K562 (cell line): ENCODE data around the gene SLC4A2. TPM values are rescaled to one million over a fixed set of nuclear protein-coding genes. Genes with fewer than 3 reads are reported as not detected.

Source experiments
- FOXA1 ChIP-seq: fragments of 450-650 bp; IDR thresholded peaks from 2 replicates; pipeline ENCODE4 v1.6.1; 2016; ENCODE audit warnings: mild to moderate bottlenecking, borderline replicate concordance
- MED1 ChIP-seq: sonication (generic); formaldehyde crosslinking; IDR thresholded peaks from 2 replicates; pipeline ENCODE4 v1.8.1; 2023; ENCODE audit warnings: missing genetic modification reagents, borderline replicate concordance
- PHTF2 ChIP-seq: fragments of 250-450 bp; sonication (Bioruptor Pico); IDR thresholded peaks from 2 replicates; pipeline ENCODE4 v1.5.0; 2021; ENCODE audit warnings: mild to moderate bottlenecking
- RBM17 ChIP-seq: fragments of 200-400 bp; formaldehyde crosslinking; IDR thresholded peaks from 2 replicates; pipeline ENCODE4 v1.6.1; 2017; ENCODE audit warnings: low read depth, mild to moderate bottlenecking, low read length, borderline replicate concordance
- RCOR1 ChIP-seq, 2 experiments: IDR thresholded peaks; 2 replicates each; pipeline ENCODE4 v1.6.1; 2012; ENCODE audit warnings: low read depth in 2 of 2, low read length in 2 of 2, borderline replicate concordance in 1 of 2, improper control_type of control experiment in 1 of 2
- ZEB2 ChIP-seq: fragments of 450-650 bp; IDR thresholded peaks from 2 replicates; pipeline ENCODE4 v1.6.1; 2016
- ZNF224 ChIP-seq: sonication (generic); formaldehyde crosslinking; IDR thresholded peaks from 2 replicates; pipeline ENCODE4 v1.8.0; 2022; ENCODE audit warnings: mild to moderate bottlenecking, missing genetic modification reagents
- ZSCAN29 ChIP-seq: fragments of 450-650 bp; IDR thresholded peaks from 2 replicates; pipeline ENCODE4 v1.6.1; 2017
- polyA plus RNA-seq, 8 experiments: library from polyadenylated mRNA; depleted of rRNA in 4 of 8; stranded (reverse) in 5 of 8; unstranded in 3 of 8; fragments of >200 nt; fragmentation: Nextera tagmentation in 2 of 8; fragmentation: Illumina TruSeq in 1 of 8; extraction: Ambion mirVana in 2 of 8; extraction: Trizol in 1 of 8; gene quantifications; 2 replicates each; pipeline versions ENCODE4 v1.2.1 to v1.2.3, GENCODE V29; 2011 to 2014; ENCODE audit warnings: inconsistent platforms in 1 of 8, missing spikeins in 1 of 8
- total RNA-seq, 7 experiments: library from RNA; depleted of rRNA in 6 of 7; stranded (reverse); fragments of >200 nt in 6 of 7; fragmentation: Illumina TruSeq in 2 of 7; extraction: Trizol in 2 of 7; gene quantifications; 2 replicates each; pipeline versions ENCODE4 v1.2.1 to v1.2.3, GENCODE V29; 2011 to 2021; ENCODE audit warnings: low replicate concordance in 1 of 7
- TF ChIP-seq, protein P1 (sequence below): sonication (generic); formaldehyde crosslinking; IDR thresholded peaks from 2 replicates; pipeline ENCODE4 v1.8.0; 2022; ENCODE audit warnings: mild to moderate bottlenecking, missing genetic modification reagents, borderline replicate concordance
- TF ChIP-seq, protein P2 (sequence below): IDR thresholded peaks from 3 replicates; pipeline ENCODE4 v1.6.1; 2011; ENCODE audit warnings: borderline replicate concordance, mild to moderate bottlenecking, moderate library complexity; ENCODE audit not compliant: insufficient read length; ENCODE audit errors: extremely low read depth
- TF ChIP-seq, protein P3 (sequence below): fragments of 250-450 bp; sonication (Bioruptor Pico); IDR thresholded peaks from 2 replicates; pipeline ENCODE4 v1.8.0; 2021; ENCODE audit warnings: mild to moderate bottlenecking, moderate library complexity

SLC4A2 gene
- total and polyA plus RNA-seq, 9 of the 15 experiments (the other 6 are each of a cell fraction or from before 2014, with no cell fraction given) = 11.4 to 375 (median 130) TPM

DNA sequence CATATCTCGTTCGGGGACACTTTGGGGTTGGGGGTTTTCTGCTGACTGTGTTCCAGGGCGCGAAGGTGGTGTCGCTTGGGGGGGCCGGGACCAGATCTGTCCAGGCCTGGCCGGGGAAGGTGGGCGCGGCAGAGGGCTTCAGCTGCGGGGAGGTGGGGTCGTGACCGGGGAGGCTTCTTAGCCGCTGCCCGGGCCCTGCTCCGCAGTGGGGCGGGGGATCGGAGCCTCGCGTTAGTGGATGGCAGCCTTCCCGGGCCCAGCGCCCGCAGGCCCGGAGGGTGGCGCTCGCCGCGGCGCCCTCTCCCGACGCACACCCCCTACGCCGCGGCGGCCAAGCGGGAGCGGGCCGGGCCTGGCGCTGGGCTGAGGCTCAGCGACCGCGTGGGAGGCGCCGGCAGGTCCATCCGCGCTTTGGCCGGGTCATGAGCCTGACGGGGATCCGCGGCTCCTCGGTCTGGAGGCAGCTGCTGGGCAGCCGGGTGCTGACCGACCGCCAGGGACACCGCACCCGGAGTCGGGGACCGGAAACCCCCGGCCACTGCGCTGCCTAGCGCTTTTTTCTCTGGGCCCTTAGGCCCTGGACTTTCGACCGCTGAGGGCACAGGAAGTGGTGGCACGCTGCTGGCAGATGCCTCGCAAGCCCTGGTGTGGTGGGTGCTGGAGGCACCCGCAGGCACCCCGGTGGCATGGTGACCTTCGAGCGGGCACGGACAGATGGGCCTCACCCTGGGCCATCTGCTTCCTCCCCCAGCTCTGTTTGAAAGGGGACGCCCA lies 28.0 kb downstream of the SLC4A2 start (continued):
- TF ChIP-seq, protein P1, sequence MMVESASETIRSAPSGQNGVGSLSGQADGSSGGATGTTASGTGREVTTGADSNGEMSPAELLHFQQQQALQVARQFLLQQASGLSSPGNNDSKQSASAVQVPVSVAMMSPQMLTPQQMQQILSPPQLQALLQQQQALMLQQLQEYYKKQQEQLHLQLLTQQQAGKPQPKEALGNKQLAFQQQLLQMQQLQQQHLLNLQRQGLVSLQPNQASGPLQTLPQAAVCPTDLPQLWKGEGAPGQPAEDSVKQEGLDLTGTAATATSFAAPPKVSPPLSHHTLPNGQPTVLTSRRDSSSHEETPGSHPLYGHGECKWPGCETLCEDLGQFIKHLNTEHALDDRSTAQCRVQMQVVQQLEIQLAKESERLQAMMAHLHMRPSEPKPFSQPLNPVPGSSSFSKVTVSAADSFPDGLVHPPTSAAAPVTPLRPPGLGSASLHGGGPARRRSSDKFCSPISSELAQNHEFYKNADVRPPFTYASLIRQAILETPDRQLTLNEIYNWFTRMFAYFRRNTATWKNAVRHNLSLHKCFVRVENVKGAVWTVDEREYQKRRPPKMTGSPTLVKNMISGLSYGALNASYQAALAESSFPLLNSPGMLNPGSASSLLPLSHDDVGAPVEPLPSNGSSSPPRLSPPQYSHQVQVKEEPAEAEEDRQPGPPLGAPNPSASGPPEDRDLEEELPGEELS (CRISPR knock-in tag) = no peak
- TF ChIP-seq PHTF2 (CRISPR knock-in tag) (no peak), ZNF224 (CRISPR knock-in tag) (no peak), FOXA1 (no peak), ZEB2 (no peak), ZSCAN29 (no peak), MED1 (no peak), RBM17 (no peak), RCOR1 (IDR thresholded peaks at IDR 0.05; ENCODE audit: borderline replicate concordance in 1 of 2, low read depth in 2 of 2, low read length in 2 of 2) (peak in 1 of 2 experiments; percentile 44; a peak in 2 of 4 replicates)
- TF ChIP-seq, protein P2, sequence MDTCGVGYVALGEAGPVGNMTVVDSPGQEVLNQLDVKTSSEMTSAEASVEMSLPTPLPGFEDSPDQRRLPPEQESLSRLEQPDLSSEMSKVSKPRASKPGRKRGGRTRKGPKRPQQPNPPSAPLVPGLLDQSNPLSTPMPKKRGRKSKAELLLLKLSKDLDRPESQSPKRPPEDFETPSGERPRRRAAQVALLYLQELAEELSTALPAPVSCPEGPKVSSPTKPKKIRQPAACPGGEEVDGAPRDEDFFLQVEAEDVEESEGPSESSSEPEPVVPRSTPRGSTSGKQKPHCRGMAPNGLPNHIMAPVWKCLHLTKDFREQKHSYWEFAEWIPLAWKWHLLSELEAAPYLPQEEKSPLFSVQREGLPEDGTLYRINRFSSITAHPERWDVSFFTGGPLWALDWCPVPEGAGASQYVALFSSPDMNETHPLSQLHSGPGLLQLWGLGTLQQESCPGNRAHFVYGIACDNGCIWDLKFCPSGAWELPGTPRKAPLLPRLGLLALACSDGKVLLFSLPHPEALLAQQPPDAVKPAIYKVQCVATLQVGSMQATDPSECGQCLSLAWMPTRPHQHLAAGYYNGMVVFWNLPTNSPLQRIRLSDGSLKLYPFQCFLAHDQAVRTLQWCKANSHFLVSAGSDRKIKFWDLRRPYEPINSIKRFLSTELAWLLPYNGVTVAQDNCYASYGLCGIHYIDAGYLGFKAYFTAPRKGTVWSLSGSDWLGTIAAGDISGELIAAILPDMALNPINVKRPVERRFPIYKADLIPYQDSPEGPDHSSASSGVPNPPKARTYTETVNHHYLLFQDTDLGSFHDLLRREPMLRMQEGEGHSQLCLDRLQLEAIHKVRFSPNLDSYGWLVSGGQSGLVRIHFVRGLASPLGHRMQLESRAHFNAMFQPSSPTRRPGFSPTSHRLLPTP = no peak
- TF ChIP-seq, protein P3, sequence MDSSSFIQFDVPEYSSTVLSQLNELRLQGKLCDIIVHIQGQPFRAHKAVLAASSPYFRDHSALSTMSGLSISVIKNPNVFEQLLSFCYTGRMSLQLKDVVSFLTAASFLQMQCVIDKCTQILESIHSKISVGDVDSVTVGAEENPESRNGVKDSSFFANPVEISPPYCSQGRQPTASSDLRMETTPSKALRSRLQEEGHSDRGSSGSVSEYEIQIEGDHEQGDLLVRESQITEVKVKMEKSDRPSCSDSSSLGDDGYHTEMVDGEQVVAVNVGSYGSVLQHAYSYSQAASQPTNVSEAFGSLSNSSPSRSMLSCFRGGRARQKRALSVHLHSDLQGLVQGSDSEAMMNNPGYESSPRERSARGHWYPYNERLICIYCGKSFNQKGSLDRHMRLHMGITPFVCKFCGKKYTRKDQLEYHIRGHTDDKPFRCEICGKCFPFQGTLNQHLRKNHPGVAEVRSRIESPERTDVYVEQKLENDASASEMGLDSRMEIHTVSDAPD (CRISPR knock-in tag) = no peak
